C4-2B (cell line): Measurements from ENCODE around the gene C3orf62.

Source experiments
- CTCF ChIP-seq: fragments of 450-650 bp; conservative IDR thresholded peaks from 2 replicates; pipeline ENCODE4 v1.5.1; 2017; ENCODE audit warnings: mild to moderate bottlenecking
- ZFX ChIP-seq: fragments of 450-650 bp; IDR thresholded peaks from 2 replicates; pipeline ENCODE4 v1.6.1; 2017

GRCh38 chr3:49255112-49255511, 21.9 kb downstream of the C3orf62 start:
- TF ChIP-seq CTCF (no peak), ZFX (no peak)
